ENCODE results near the gene SDHB.

DNA sequence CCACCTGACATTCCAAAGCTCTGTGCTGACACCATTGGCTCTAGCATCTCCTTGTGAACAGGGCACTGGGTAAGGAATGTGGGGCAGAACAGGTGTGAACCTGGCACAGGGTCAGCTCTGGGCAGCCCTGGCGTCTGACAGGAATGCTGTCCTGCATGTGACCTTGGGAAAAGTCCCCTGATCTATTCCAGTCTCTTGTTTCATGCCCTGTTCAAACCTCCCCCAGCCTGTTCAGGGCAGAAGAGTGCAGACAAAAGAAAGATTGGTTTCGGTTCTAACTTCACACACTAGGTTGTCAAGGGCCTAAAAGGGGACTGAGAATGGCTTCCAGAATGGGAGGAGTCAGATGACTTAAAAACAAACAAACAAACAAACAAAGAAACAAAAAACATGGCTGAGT lies 27.6 kb upstream of the SDHB start:
- TF ChIP-seq EZH2 (IDR thresholded peaks at IDR 0.05; ENCODE audit: borderline replicate concordance, control insufficient read depth, low read depth, low read length) (no peak), TAF1 (IDR thresholded peaks at IDR 0.05; ENCODE audit: borderline replicate concordance, low read depth, low read length) (no peak), BMI1 (IDR thresholded peaks at IDR 0.05; ENCODE audit: borderline replicate concordance) (no peak), CREB1 (IDR thresholded peaks at IDR 0.05; ENCODE audit: low read depth) (no peak), STAT3 (IDR thresholded peaks at IDR 0.05; ENCODE audit: low read depth, low read length) (no peak), CBX3 (IDR thresholded peaks at IDR 0.05; ENCODE audit: borderline replicate concordance, low read depth) (no peak), MTA2 (IDR thresholded peaks at IDR 0.05; ENCODE audit: low read depth) (peak; percentile 27; the same call in 1 of the 2 replicates), GABPA (IDR thresholded peaks at IDR 0.05; ENCODE audit: low read depth) (no peak), NFIC (IDR thresholded peaks at IDR 0.05; ENCODE audit: low read depth, low read length) (no peak)
- TF ChIP-seq, protein P1, sequence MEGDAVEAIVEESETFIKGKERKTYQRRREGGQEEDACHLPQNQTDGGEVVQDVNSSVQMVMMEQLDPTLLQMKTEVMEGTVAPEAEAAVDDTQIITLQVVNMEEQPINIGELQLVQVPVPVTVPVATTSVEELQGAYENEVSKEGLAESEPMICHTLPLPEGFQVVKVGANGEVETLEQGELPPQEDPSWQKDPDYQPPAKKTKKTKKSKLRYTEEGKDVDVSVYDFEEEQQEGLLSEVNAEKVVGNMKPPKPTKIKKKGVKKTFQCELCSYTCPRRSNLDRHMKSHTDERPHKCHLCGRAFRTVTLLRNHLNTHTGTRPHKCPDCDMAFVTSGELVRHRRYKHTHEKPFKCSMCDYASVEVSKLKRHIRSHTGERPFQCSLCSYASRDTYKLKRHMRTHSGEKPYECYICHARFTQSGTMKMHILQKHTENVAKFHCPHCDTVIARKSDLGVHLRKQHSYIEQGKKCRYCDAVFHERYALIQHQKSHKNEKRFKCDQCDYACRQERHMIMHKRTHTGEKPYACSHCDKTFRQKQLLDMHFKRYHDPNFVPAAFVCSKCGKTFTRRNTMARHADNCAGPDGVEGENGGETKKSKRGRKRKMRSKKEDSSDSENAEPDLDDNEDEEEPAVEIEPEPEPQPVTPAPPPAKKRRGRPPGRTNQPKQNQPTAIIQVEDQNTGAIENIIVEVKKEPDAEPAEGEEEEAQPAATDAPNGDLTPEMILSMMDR (IDR thresholded peaks at IDR 0.05 in 2 of 3, conservative IDR thresholded peaks at IDR 0.05 in 1 of 3; ENCODE audit: control insufficient read depth in 2 of 3, extremely low read depth in 1 of 3, insufficient read depth in 1 of 3, low read depth in 3 of 3, low read length in 3 of 3): no peak

Data from GM12878 (cell line).